HG02852 (cell line): ENCODE data around the gene LEPROT.
"Not testable (repeated sequence)": the region's sequence is repeated elsewhere in the genome, so short reads cannot be mapped to it uniquely, and the experiment has no call there.

Source experiments
- ATAC-seq: cut with Tn5 transposase; IDR thresholded peaks from one replicate; pipeline ENCODE4 v1.9.1; 2021; ENCODE audit warnings: mild to moderate bottlenecking, moderate library complexity; ENCODE audit not compliant: unreplicated experiment

The LEPROT gene, protein sequence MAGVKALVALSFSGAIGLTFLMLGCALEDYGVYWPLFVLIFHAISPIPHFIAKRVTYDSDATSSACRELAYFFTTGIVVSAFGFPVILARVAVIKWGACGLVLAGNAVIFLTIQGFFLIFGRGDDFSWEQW

GRCh38 chr1:65420590-65421350 is at the start of gene LEPROT, which contains the start of gene LEPR:
Gene LEPROT, plus strand, starts transcription at chr1:65420668. Its CDS starts 57 bp downstream, at chr1:65420725.
Gene LEPR, plus strand, starts transcription at chr1:65420668. Its CDS starts 144,898 bp downstream, at chr1:65565566.
- ATAC-seq: peak; percentile 53

- ATAC-seq: no peak
Measured at GRCh38 chr1:65371544-65371943, 48.9 kb upstream of the LEPROT start.

DNA sequence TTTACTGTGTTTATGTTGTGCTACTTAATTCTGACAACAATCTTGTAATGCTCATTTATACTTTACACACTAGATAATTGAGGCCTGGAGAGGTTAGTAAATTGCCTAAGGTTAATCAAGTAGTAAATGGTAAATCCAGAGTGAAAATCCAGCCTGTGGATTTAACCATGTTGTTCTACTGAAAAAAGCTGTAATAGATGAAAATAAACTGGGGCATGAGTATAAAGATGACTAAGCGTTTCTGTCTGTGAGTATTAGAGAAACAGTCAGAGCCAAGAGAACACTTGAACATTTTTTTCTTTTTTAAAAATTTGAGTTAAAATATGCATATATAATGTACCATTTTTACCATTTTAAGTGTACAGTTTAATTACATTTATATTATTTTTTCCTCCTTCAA is 47.9 kb upstream of the LEPROT start:
- no peak for ATAC-seq

- no peak for ATAC-seq
Measured at GRCh38 chr1:65377496-65378246, 42.8 kb upstream of the LEPROT start.

- ATAC-seq: no peak
Measured at GRCh38 chr1:65378247-65378946, 42.1 kb upstream of the LEPROT start.

GRCh38 chr1:65384426-65384825 is 36.0 kb upstream of the LEPROT start:
- not testable (repeated sequence) for ATAC-seq

DNA sequence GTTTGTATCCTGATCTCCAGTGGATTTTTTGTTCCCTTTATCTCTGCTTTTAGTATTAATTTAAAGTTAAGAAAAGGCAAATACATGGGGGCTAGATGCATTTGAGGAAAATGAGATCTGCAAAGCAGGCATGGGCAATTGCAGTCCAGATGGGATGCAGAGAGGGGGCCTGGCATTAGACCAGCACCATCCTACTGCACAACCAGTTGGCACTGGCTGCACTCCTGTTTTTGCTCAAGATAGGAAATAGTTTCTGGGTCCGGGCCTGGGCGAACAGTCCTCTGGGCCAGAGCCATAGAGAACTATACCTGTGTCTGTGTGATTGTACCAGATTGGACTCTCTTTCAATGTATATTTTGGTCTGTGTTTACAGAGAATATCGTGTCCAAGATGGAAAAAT is 34.0 kb upstream of the LEPROT start:
- ATAC-seq: no peak

- no peak for ATAC-seq
Measured at GRCh38 chr1:65387821-65388220, 32.6 kb upstream of the LEPROT start.

- no peak for ATAC-seq
Measured at GRCh38 chr1:65388908-65389695, 31.4 kb upstream of the LEPROT start.

DNA sequence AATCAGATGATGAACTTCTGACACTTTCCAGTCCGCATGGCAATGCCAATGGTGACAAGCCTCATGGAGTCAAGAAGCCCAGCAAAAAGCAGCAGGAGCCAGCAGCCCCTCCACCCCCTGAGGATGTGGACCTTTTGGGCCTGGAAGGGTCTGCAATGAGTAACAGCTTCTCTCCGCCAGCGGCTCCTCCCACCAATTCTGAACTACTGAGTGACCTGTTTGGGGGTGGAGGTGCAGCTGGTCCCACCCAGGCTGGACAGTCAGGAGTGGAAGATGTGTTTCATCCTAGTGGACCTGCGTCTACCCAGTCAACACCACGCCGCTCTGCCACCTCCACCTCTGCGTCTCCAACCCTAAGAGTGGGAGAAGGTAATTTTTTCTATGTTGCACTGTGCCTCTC is 28.0 kb upstream of the LEPROT start:
- no peak for ATAC-seq

DNA sequence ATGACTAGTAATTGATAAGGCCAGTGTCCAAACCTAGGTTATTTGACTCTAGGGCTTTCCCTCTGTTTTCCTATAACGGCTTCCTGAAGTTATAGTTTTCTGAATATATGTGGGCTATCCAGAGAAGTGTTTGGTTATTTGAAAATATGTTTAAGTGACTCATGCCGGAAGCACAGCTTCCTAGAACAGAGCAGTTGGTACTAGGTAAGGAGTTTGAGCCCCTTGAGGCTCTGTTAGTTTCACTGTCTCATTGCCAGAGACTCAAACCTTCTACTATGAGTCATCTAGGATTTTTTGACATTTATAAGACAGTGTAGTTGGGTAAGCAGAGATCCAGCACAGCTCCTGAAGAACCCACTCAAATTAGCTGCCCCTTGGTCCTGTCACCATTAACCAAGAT is 27.1 kb upstream of the LEPROT start:
- peak; percentile 93 for ATAC-seq

DNA sequence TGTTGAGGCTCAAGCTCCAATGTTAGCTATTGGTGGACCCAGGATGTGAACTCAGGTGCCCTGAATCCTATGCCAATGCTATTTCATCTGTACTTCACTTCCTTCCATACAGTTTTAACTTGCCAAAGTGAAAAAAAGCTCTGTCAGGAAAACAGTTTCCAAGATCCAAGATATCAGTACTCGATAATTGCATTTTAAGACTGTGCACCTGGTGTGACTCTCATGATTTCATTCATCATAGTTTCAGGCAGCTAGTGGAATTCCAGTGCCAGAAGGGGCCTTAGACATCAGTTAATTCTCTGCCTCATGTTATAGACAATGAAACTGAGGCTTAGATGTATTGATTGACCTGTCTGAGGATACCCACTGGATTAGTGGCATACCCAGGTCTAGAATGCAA is 26.5 kb upstream of the LEPROT start:
- ATAC-seq: no peak

GRCh38 chr1:65395887-65396612 is 24.4 kb upstream of the LEPROT start:
- ATAC-seq: no peak

DNA sequence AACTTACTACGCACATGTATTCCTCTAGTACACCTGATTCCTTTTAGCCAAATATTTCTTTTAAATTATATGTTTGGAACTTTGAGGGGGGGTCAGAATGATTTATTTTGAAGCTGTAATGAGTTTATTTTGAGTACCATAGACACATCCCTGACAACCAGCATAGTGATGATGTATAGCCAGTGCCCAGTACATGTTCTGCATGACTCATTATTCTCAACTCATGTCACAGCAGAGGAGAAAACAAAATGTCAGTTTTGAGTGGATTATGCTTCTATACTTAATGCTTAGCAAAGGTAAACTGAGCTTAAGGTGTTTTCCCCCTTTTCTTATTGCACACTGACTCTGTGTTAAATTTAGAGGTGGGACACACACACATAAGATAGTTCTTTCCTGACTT is 22.4 kb upstream of the LEPROT start:
- ATAC-seq: no peak

- ATAC-seq: no peak
Measured at GRCh38 chr1:65399003-65399402, 21.5 kb upstream of the LEPROT start.

DNA sequence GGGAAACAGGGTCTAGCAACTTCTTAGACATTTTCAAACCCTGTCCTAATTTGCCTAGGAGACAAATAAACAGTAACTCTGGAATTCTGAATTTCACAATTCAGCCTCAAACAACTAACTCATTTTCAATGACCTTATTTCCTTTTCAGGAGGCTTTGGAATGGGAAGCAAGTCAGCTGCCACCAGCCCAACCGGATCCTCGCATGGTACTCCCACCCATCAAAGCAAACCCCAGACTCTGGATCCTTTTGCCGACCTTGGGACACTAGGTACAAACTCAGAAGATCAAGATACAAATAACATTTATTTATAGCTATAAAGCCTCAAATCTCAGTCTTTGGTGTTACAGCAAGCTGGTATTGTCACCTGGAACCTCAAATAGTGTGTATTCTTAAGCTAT is 18.9 kb upstream of the LEPROT start:
- ATAC-seq: no peak

- ATAC-seq: no peak
Measured at GRCh38 chr1:65404941-65405340, 15.5 kb upstream of the LEPROT start.

DNA sequence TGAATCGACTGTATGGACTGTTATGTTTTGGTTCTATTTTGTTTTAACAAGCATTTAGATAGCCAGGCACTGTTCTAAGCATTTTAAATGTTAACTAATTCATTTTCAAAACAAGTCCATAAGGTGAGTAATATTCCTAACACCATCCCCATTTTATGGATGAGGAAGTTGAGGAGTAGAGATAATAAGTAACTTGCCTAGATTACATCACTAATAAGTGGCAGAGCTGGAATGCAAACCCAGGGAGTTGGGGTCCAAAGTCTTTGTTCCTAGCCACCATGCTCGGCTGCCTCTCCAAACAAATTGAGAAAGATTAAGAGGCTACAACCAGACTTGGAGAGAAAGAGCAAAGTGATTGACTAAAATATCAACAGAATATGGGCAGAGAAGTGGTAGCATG is 12.6 kb upstream of the LEPROT start:
- no peak for ATAC-seq

GRCh38 chr1:65409314-65409713 is 11.2 kb upstream of the LEPROT start:
- ATAC-seq: no peak

GRCh38 chr1:65409816-65410326 is 10.6 kb upstream of the LEPROT start:
- ATAC-seq: no peak
